H1 (cell line): ENCODE measurements around the gene CES3. TPM values are rescaled to one million over a fixed set of nuclear protein-coding genes. Genes with fewer than 3 reads are reported as not detected.

ENCODE experiments used
- CTCF ChIA-PET: fragments of 300-600 bp; sonication (Branson Sonifier 250); formaldehyde crosslinking; loops from one replicate; lab custom pipeline; 2021; ENCODE audit not compliant: partially characterized antibody; lab: Charles Lee
- POLR2A ChIA-PET: fragments of 300-600 bp; sonication (Branson Sonifier 250); formaldehyde crosslinking; loops from one replicate; lab custom pipeline; 2021; ENCODE audit warnings: inconsistent platforms; ENCODE audit not compliant: partially characterized antibody; lab: Charles Lee
- DNase-seq, 2 experiments: peaks; one replicate each; pipeline versions ENCODE4 v3.0.0 to v3.0.0-alpha.2; 2010 to 2022; ENCODE audit warnings: low spot score in 2 of 2, low read depth in 1 of 2, mixed read lengths in 1 of 2
- FAIRE-seq: peaks from 2 replicates; lab custom pipeline; 2011; peaks lifted over from hg19 to GRCh38; lab: Jason Lieb, UNC
- H2AFZ ChIP-seq: 2 replicates; pipeline ENCODE4 v1.8.1; 2012; ENCODE audit warnings: low read length, inconsistent platforms
- H2AK5ac ChIP-seq: 2 replicates; pipeline ENCODE4 v1.6.1; 2013; ENCODE audit warnings: low read depth, low read length
- H2BK120ac ChIP-seq: replicated peaks from 2 replicates; pipeline ENCODE3; 2013; ENCODE audit warnings: low read depth, low read length, inconsistent platforms
- H2BK12ac ChIP-seq: 2 replicates; pipeline ENCODE4 v1.6.1; 2013; ENCODE audit warnings: low read depth, low read length
- H2BK15ac ChIP-seq: 2 replicates; pipeline ENCODE4 v1.6.1; 2013; ENCODE audit warnings: low read length
- H2BK20ac ChIP-seq: 2 replicates; pipeline ENCODE4 v1.6.1; 2013; ENCODE audit warnings: low read length
- H2BK5ac ChIP-seq: 2 replicates; pipeline ENCODE4 v1.6.1; 2013; ENCODE audit warnings: low read depth, low read length
- H3K14ac ChIP-seq: 2 replicates; pipeline ENCODE4 v1.6.1; 2013; ENCODE audit warnings: inconsistent platforms; ENCODE audit not compliant: insufficient read length
- H3K18ac ChIP-seq: 2 replicates; pipeline ENCODE4 v1.6.1; 2013; ENCODE audit warnings: low read length; ENCODE audit errors: extremely low read depth
- H3K23ac ChIP-seq: 2 replicates; pipeline ENCODE4 v1.6.1; 2013; ENCODE audit warnings: inconsistent platforms; ENCODE audit not compliant: insufficient read length
- H3K23me2 ChIP-seq: 2 replicates; pipeline ENCODE4 v1.6.1; 2013; ENCODE audit warnings: low read depth, low read length
- H3K27ac ChIP-seq: 2 replicates; pipeline ENCODE4 v1.6.1; 2011; ENCODE audit warnings: low read depth, low read length, inconsistent platforms
- H3K27me3 ChIP-seq, 4 experiments: replicated peaks in 1 of 4; 1 replicate in 1 of 4; 2 replicates in 3 of 4; pipeline versions ENCODE4 v1.6.1 to v1.8.1; 2011 to 2013; ENCODE audit warnings: low read length in 3 of 4, mild to moderate bottlenecking in 3 of 4, inconsistent platforms in 2 of 4, mixed read lengths in 2 of 4, moderate library complexity in 1 of 4; ENCODE audit not compliant: control insufficient read depth in 3 of 4, insufficient read depth in 3 of 4; ENCODE audit errors: extremely low read depth in 1 of 4
- H3K36me3 ChIP-seq, 4 experiments: 2 replicates each; pipeline versions ENCODE4 v1.6.1 to v1.8.1; 2011 to 2013; ENCODE audit warnings: mild to moderate bottlenecking in 4 of 4, low read length in 3 of 4, moderate library complexity in 2 of 4, control low read depth in 1 of 4, inconsistent platforms in 1 of 4; ENCODE audit not compliant: insufficient read depth in 4 of 4, control insufficient read depth in 2 of 4
- H3K4ac ChIP-seq: replicated peaks from 2 replicates; pipeline ENCODE3; 2013; ENCODE audit warnings: low read length, low read depth, mixed read lengths, inconsistent platforms; ENCODE audit not compliant: insufficient read length
- H3K4me1 ChIP-seq, 4 experiments: replicated peaks in 1 of 4; 1 replicate in 1 of 4; 2 replicates in 3 of 4; pipeline versions ENCODE4 v1.6.1 to v1.8.1; 2011 to 2013; ENCODE audit warnings: low read length in 3 of 4, inconsistent platforms in 2 of 4, mixed read lengths in 1 of 4; ENCODE audit not compliant: insufficient read depth in 4 of 4, control insufficient read depth in 3 of 4
- H3K4me2 ChIP-seq, 2 experiments: 2 replicates each; pipeline versions ENCODE4 v1.6.1 to v1.8.1; 2011 to 2013; ENCODE audit warnings: low read depth in 2 of 2, low read length in 2 of 2, control low read depth in 1 of 2, inconsistent platforms in 1 of 2, mild to moderate bottlenecking in 1 of 2; ENCODE audit not compliant: insufficient read depth in 1 of 2
- H3K4me3 ChIP-seq, 4 experiments: fragments of 200-600, 300-600 bp in 1 of 4; sonication (generic), shearing (Covaris generic), sonication (Bioruptor Twin) in 1 of 4; 2 replicates each; pipeline versions ENCODE4 v1.5.1 to v1.8.1; 2011 to 2016; ENCODE audit warnings: low read length in 4 of 4, low read depth in 3 of 4, control low read depth in 2 of 4, inconsistent platforms in 2 of 4, mild to moderate bottlenecking in 2 of 4, mixed read lengths in 1 of 4, moderate library complexity in 1 of 4; ENCODE audit not compliant: insufficient read depth in 2 of 4; ENCODE audit errors: extremely low read depth in 1 of 4
- H3K56ac ChIP-seq: replicated peaks from 2 replicates; pipeline ENCODE3; 2013; ENCODE audit warnings: low read depth, mild to moderate bottlenecking, mixed read lengths, low read length, inconsistent platforms; ENCODE audit not compliant: insufficient read length
- H3K79me1 ChIP-seq: 2 replicates; pipeline ENCODE4 v1.6.1; 2013; ENCODE audit warnings: low read depth, low read length, control low read depth
- H3K79me2 ChIP-seq, 2 experiments: 2 replicates each; pipeline versions ENCODE4 v1.6.1 to v1.8.1; 2012 to 2013; ENCODE audit warnings: low read length in 2 of 2, mild to moderate bottlenecking in 2 of 2, inconsistent platforms in 1 of 2; ENCODE audit not compliant: insufficient read depth in 2 of 2, control insufficient read depth in 1 of 2
- H3K9ac ChIP-seq, 4 experiments: replicated peaks in 1 of 4; 1 replicate in 1 of 4; 2 replicates in 3 of 4; pipeline versions ENCODE4 v1.6.1 to v1.8.1; 2011 to 2013; ENCODE audit warnings: low read depth in 3 of 4, low read length in 3 of 4, control low read depth in 2 of 4, mild to moderate bottlenecking in 2 of 4, moderate library complexity in 2 of 4, inconsistent platforms in 1 of 4; ENCODE audit errors: extremely low read depth in 1 of 4
- H3K9me3 ChIP-seq, 2 experiments: 2 replicates each; pipeline versions ENCODE4 v1.6.1 to v1.8.1; 2012 to 2013; ENCODE audit warnings: mild to moderate bottlenecking in 2 of 2, moderate library complexity in 2 of 2, control low read depth in 1 of 2, inconsistent platforms in 1 of 2, low read depth in 1 of 2, low read length in 1 of 2, mixed read lengths in 1 of 2; ENCODE audit not compliant: insufficient read depth in 2 of 2
- H4K20me1 ChIP-seq, 2 experiments: replicated peaks in 1 of 2; 2 replicates each; pipeline versions ENCODE3 to v1.8.1; 2011 to 2013; ENCODE audit warnings: inconsistent platforms in 2 of 2, low read length in 2 of 2, mild to moderate bottlenecking in 1 of 2; ENCODE audit not compliant: insufficient read depth in 2 of 2, control insufficient read depth in 1 of 2
- H4K5ac ChIP-seq: 2 replicates; pipeline ENCODE4 v1.6.1; 2013; ENCODE audit warnings: low read length, low read depth, mixed read lengths, inconsistent platforms; ENCODE audit not compliant: insufficient read length
- H4K8ac ChIP-seq: 2 replicates; pipeline ENCODE4 v1.8.0; 2013; ENCODE audit warnings: mild to moderate bottlenecking, moderate library complexity, low read length, inconsistent platforms; ENCODE audit not compliant: insufficient read depth; ENCODE audit errors: extremely low read depth
- H4K91ac ChIP-seq: replicated peaks from 2 replicates; pipeline ENCODE3; 2013; ENCODE audit warnings: low read length, mixed read lengths, inconsistent platforms; ENCODE audit not compliant: insufficient read length
- CBX8 ChIP-seq: fragments of 300-800, 300-1000 bp; sonication (generic); IDR thresholded peaks from 2 replicates; pipeline ENCODE4 v1.7.1; 2016; ENCODE audit warnings: low read depth, low read length, borderline replicate concordance
- CHD2 ChIP-seq: IDR thresholded peaks from 2 replicates; pipeline ENCODE4 v1.6.1; 2012; ENCODE audit warnings: low read length, improper control_type of control experiment
- CREB1 ChIP-seq: IDR thresholded peaks from 2 replicates; pipeline ENCODE4 v1.6.1; 2012; ENCODE audit warnings: inconsistent platforms
- HDAC2 ChIP-seq, 2 experiments: fragments of 300-600 bp in 1 of 2; sonication (generic) in 1 of 2; IDR thresholded peaks; 2 replicates each; pipeline ENCODE4 v1.6.1; 2011 to 2012; ENCODE audit warnings: low read depth in 2 of 2, low read length in 2 of 2, mild to moderate bottlenecking in 2 of 2, moderate library complexity in 2 of 2, borderline replicate concordance in 1 of 2, inconsistent platforms in 1 of 2
- KDM4A ChIP-seq: IDR thresholded peaks from one replicate; pipeline ENCODE4 v1.7.1; 2012; ENCODE audit warnings: low read depth, mild to moderate bottlenecking, moderate library complexity, low read length, inconsistent platforms; ENCODE audit not compliant: severe bottlenecking
- MAX ChIP-seq: IDR thresholded peaks from 2 replicates; pipeline ENCODE4 v1.6.1; 2012; ENCODE audit warnings: inconsistent platforms
- POLR2A ChIP-seq, 2 experiments: IDR thresholded peaks; 1 replicate in 1 of 2; 2 replicates in 1 of 2; pipeline ENCODE4 v1.6.1; 2011; ENCODE audit warnings: low read depth in 2 of 2, low read length in 2 of 2, mild to moderate bottlenecking in 2 of 2; ENCODE audit errors: control extremely low read depth in 1 of 2
- POLR2AphosphoS5 ChIP-seq: IDR thresholded peaks from 2 replicates; pipeline ENCODE4 v1.6.1; 2011; ENCODE audit warnings: low read depth, low read length
- SIN3A ChIP-seq, 2 experiments: IDR thresholded peaks in 1 of 2; conservative IDR thresholded peaks in 1 of 2; 2 replicates each; pipeline ENCODE4 v1.6.1; 2011 to 2012; ENCODE audit warnings: low read length in 2 of 2, improper control_type of control experiment in 1 of 2, low read depth in 1 of 2, mild to moderate bottlenecking in 1 of 2
- SP1 ChIP-seq: IDR thresholded peaks from 2 replicates; pipeline ENCODE4 v1.6.1; 2011; ENCODE audit warnings: low read depth, low read length
- TEAD4 ChIP-seq: IDR thresholded peaks from 2 replicates; pipeline ENCODE4 v1.6.1; 2012; ENCODE audit warnings: low read depth, low read length, inconsistent platforms, mixed read lengths
- WGBS, 2 experiments: shearing (Covaris generic) in 1 of 2; methylation state at CpG; one replicate each; pipeline versions ENCODE4 v1.1.6 to v1.1.7; 2013 to 2015; ENCODE audit warnings: low lambda C conversion rate in 2 of 2, mixed read lengths in 2 of 2, inconsistent platforms in 1 of 2, low coverage in 1 of 2, missing lambda C conversion rate in 1 of 2; ENCODE audit not compliant: insufficient replicate concordance in 2 of 2, insufficient coverage in 1 of 2, insufficient read length in 1 of 2; ENCODE audit errors: extremely low coverage in 1 of 2, missing lambda C conversion rate in 1 of 2; 5-methylcytosine and 5-hydroxymethylcytosine counted together
- polyA plus RNA-seq, 7 experiments: library from polyadenylated mRNA; depleted of rRNA in 3 of 7; stranded (reverse) in 5 of 7; unstranded in 2 of 7; fragments of >200 nt in 5 of 7; fragments of 200-250 nt in 2 of 7; gene quantifications; 1 replicate in 5 of 7; 2 replicates in 1 of 7; 4 replicates in 1 of 7; pipeline versions ENCODE4 v1.2.1 to v1.2.3, GENCODE V29; 2011 to 2013; ENCODE audit warnings: missing spikeins in 2 of 7, mixed read lengths in 2 of 7
- total RNA-seq: library from RNA; stranded (reverse); fragmentation: NEBNext Ultra II Directional; extraction: Animal tissue kit (Norgen Biotek cat#: 25700); gene quantifications from 2 replicates; pipeline ENCODE4 v1.2.1, GENCODE V29; 2021
- TF ChIP-seq, protein P1 (sequence below), 3 experiments: IDR thresholded peaks; 1 replicate in 2 of 3; 2 replicates in 1 of 3; pipeline versions ENCODE4 v1.5.1 to v1.6.1; 2011; ENCODE audit warnings: low read length in 3 of 3, mild to moderate bottlenecking in 3 of 3, inconsistent platforms in 2 of 3, low read depth in 1 of 3, moderate library complexity in 1 of 3; ENCODE audit not compliant: insufficient read depth in 1 of 3; ENCODE audit errors: control extremely low read depth in 1 of 3

The CES3 gene
- total and polyA plus RNA-seq, 2 of the 8 experiments (the other 6 are each of a cell fraction or from before 2014, with no cell fraction given), result 1.6 to 2.2 TPM

DNA sequence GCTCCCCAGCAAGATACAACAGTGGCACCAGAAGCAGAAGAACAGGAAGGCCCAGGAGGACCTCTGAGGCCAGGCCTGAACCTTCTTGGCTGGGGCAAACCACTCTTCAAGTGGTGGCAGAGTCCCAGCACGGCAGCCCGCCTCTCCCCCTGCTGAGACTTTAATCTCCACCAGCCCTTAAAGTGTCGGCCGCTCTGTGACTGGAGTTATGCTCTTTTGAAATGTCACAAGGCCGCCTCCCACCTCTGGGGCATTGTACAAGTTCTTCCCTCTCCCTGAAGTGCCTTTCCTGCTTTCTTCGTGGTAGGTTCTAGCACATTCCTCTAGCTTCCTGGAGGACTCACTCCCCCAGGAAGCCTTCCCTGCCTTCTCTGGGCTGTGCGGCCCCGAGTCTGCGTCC is 11.9 kb downstream of the CES3 start:
- ChIA-PET POLR2A (interaction anchor here (1.6 kb wide), 1 partner anchor 13 kb away, joined by 6 read pairs; the partner anchor contains the start of gene CES3), CTCF (interaction anchor here (1.0 to 10.2 kb wide), 8 partner anchors 11 to 185 kb away, joined by 3 to 130 read pairs (median 3); partner anchors contain the start of gene CES3)
- no peaks in the 10 kb centered on the region for H4K20me1 ChIP-seq
- no peak overlapping the region for H3K4me3 ChIP-seq
- no peak overlapping the region for H3K9ac ChIP-seq
- no peak overlapping the region for H2BK5ac ChIP-seq
- no peaks in the 10 kb centered on the region for H3K36me3 ChIP-seq
- no peaks in the 10 kb centered on the region; a peak in 1 of 7 replicates for H3K4me1 ChIP-seq
- H3K56ac ChIP-seq, result no peak overlapping the region
- H3K79me1 ChIP-seq, result no peaks in the 10 kb centered on the region
- no peaks in the 10 kb centered on the region for H3K23me2 ChIP-seq
- DNase-seq (no peak), FAIRE-seq (no peak)
- no peak overlapping the region for H3K18ac ChIP-seq
- no peak overlapping the region for H2AK5ac ChIP-seq
- H3K23ac ChIP-seq, result no peak overlapping the region
- no peak overlapping the region for H2BK15ac ChIP-seq
- H2AFZ ChIP-seq, result no peak overlapping the region
- H4K91ac ChIP-seq, result no peak overlapping the region
- no peaks in the 10 kb centered on the region for H3K27me3 ChIP-seq
- no peaks in the 10 kb centered on the region for H3K79me2 ChIP-seq
- 93% methylated on average over 9 of the region's 9 CpGs; no CpG with 5 or more reads in 1 of the 2 experiments for WGBS, 2 experiments
- H2BK120ac ChIP-seq, result no peak overlapping the region
- no peak overlapping the region for H2BK12ac ChIP-seq
- no peak overlapping the region for H3K4ac ChIP-seq
- no peak overlapping the region for H4K8ac ChIP-seq
- H3K4me2 ChIP-seq, result no peak overlapping the region
- no peak overlapping the region for H4K5ac ChIP-seq
- no peaks in the 10 kb centered on the region for H3K9me3 ChIP-seq
- H3K14ac ChIP-seq, result no peak overlapping the region
- no peak overlapping the region for H3K27ac ChIP-seq
- H2BK20ac ChIP-seq, result no peak overlapping the region
- TF ChIP-seq CBX8 (no peak), CHD2 (no peak), SIN3A (conservative IDR thresholded peaks at IDR 0.05 in 1 of 2, IDR thresholded peaks at IDR 0.05 in 1 of 2; ENCODE audit: low read depth in 1 of 2, low read length in 2 of 2) (no peak), SP1 (no peak), TEAD4 (no peak), CREB1 (no peak), MAX (no peak), POLR2AphosphoS5 (no peak), KDM4A (no peak), HDAC2 (IDR thresholded peaks at IDR 0.05; ENCODE audit: borderline replicate concordance in 1 of 2, low read depth in 2 of 2, low read length in 2 of 2) (no peak), POLR2A (IDR thresholded peaks at IDR 0.05; ENCODE audit: control extremely low read depth in 1 of 2, low read depth in 2 of 2, low read length in 2 of 2) (no peak)
- TF ChIP-seq, protein P1, sequence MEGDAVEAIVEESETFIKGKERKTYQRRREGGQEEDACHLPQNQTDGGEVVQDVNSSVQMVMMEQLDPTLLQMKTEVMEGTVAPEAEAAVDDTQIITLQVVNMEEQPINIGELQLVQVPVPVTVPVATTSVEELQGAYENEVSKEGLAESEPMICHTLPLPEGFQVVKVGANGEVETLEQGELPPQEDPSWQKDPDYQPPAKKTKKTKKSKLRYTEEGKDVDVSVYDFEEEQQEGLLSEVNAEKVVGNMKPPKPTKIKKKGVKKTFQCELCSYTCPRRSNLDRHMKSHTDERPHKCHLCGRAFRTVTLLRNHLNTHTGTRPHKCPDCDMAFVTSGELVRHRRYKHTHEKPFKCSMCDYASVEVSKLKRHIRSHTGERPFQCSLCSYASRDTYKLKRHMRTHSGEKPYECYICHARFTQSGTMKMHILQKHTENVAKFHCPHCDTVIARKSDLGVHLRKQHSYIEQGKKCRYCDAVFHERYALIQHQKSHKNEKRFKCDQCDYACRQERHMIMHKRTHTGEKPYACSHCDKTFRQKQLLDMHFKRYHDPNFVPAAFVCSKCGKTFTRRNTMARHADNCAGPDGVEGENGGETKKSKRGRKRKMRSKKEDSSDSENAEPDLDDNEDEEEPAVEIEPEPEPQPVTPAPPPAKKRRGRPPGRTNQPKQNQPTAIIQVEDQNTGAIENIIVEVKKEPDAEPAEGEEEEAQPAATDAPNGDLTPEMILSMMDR (IDR thresholded peaks at IDR 0.05; ENCODE audit: control extremely low read depth in 1 of 3, insufficient read depth in 1 of 3, low read depth in 1 of 3, low read length in 3 of 3), result no peak
